Ishikawa (cell line): ENCODE results near the gene PA2G4.

Source experiments
- CEBPB ChIP-seq: IDR thresholded peaks from 2 replicates; pipeline ENCODE4 v1.6.1; 2012
- CREB1 ChIP-seq: IDR thresholded peaks from 2 replicates; pipeline ENCODE4 v1.6.1; 2012; ENCODE audit warnings: low read depth
- EGR1 ChIP-seq: IDR thresholded peaks from 2 replicates; pipeline ENCODE4 v1.6.1; 2012
- EP300 ChIP-seq: IDR thresholded peaks from 2 replicates; pipeline ENCODE4 v1.6.1; 2012; ENCODE audit warnings: borderline replicate concordance
- FOXM1 ChIP-seq: IDR thresholded peaks from 2 replicates; pipeline ENCODE4 v1.6.1; 2012; ENCODE audit warnings: low read depth, borderline replicate concordance
- MAX ChIP-seq: IDR thresholded peaks from 2 replicates; pipeline ENCODE4 v1.6.1; 2012
- NFIC ChIP-seq: IDR thresholded peaks from 2 replicates; pipeline ENCODE4 v1.6.1; 2012
- RAD21 ChIP-seq: IDR thresholded peaks from 2 replicates; pipeline ENCODE4 v1.6.1; 2012; ENCODE audit warnings: low read depth
- TAF1 ChIP-seq: IDR thresholded peaks from 2 replicates; pipeline ENCODE4 v1.6.1; 2012; ENCODE audit warnings: low read depth, mild to moderate bottlenecking
- TCF12 ChIP-seq: IDR thresholded peaks from 2 replicates; pipeline ENCODE4 v1.6.1; 2012; ENCODE audit warnings: low read depth
- TEAD4 ChIP-seq: IDR thresholded peaks from 2 replicates; pipeline ENCODE4 v1.6.1; 2012
- YY1 ChIP-seq: IDR thresholded peaks from 2 replicates; pipeline ENCODE4 v1.6.1; 2012; ENCODE audit warnings: low read depth
- ZBTB7A ChIP-seq: IDR thresholded peaks from 2 replicates; pipeline ENCODE4 v1.6.1; 2012; ENCODE audit warnings: low read depth
- TF ChIP-seq, protein P1 (sequence below): IDR thresholded peaks from 2 replicates; pipeline ENCODE4 v1.6.1; 2012
- TF ChIP-seq, protein P2 (sequence below): IDR thresholded peaks from 2 replicates; pipeline ENCODE4 v1.6.1; 2012; ENCODE audit warnings: low read depth, mild to moderate bottlenecking

PA2G4 gene

GRCh38 chr12:56137853-56138571 is 33.7 kb downstream of the PA2G4 start:
- TF ChIP-seq FOXM1 (no peak), EP300 (no peak)

- TF ChIP-seq FOXM1: no peak
- TF ChIP-seq NFIC: no peak
Observed at GRCh38 chr12:56141946-56142784, 37.8 kb downstream of the PA2G4 start.

- TF ChIP-seq NFIC (no peak), EGR1 (no peak), EP300 (no peak), TEAD4 (no peak), TCF12 (no peak), CREB1 (no peak), CEBPB (no peak), YY1 (no peak), MAX (no peak), ZBTB7A (no peak), TAF1 (no peak), RAD21 (no peak), FOXM1 (no peak)
- TF ChIP-seq, protein P1, sequence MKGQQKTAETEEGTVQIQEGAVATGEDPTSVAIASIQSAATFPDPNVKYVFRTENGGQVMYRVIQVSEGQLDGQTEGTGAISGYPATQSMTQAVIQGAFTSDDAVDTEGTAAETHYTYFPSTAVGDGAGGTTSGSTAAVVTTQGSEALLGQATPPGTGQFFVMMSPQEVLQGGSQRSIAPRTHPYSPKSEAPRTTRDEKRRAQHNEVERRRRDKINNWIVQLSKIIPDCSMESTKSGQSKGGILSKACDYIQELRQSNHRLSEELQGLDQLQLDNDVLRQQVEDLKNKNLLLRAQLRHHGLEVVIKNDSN: no peak
- TF ChIP-seq, protein P2, sequence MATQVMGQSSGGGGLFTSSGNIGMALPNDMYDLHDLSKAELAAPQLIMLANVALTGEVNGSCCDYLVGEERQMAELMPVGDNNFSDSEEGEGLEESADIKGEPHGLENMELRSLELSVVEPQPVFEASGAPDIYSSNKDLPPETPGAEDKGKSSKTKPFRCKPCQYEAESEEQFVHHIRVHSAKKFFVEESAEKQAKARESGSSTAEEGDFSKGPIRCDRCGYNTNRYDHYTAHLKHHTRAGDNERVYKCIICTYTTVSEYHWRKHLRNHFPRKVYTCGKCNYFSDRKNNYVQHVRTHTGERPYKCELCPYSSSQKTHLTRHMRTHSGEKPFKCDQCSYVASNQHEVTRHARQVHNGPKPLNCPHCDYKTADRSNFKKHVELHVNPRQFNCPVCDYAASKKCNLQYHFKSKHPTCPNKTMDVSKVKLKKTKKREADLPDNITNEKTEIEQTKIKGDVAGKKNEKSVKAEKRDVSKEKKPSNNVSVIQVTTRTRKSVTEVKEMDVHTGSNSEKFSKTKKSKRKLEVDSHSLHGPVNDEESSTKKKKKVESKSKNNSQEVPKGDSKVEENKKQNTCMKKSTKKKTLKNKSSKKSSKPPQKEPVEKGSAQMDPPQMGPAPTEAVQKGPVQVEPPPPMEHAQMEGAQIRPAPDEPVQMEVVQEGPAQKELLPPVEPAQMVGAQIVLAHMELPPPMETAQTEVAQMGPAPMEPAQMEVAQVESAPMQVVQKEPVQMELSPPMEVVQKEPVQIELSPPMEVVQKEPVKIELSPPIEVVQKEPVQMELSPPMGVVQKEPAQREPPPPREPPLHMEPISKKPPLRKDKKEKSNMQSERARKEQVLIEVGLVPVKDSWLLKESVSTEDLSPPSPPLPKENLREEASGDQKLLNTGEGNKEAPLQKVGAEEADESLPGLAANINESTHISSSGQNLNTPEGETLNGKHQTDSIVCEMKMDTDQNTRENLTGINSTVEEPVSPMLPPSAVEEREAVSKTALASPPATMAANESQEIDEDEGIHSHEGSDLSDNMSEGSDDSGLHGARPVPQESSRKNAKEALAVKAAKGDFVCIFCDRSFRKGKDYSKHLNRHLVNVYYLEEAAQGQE: no peak
Observed at GRCh38 chr12:56143217-56143616, 38.9 kb downstream of the PA2G4 start.

GRCh38 chr12:56143870-56144269 is 39.5 kb downstream of the PA2G4 start:
- TF ChIP-seq YY1: no peak
- TF ChIP-seq RAD21: no peak
- TF ChIP-seq FOXM1: no peak
- TF ChIP-seq CEBPB: no peak
- no peak for TF ChIP-seq ZBTB7A
- TF ChIP-seq TAF1: no peak
- TF ChIP-seq EP300: no peak
- no peak for TF ChIP-seq MAX
- TF ChIP-seq, protein P1: no peak
- TF ChIP-seq CREB1: no peak
- TF ChIP-seq NFIC: no peak
- TF ChIP-seq, protein P2: no peak

DNA sequence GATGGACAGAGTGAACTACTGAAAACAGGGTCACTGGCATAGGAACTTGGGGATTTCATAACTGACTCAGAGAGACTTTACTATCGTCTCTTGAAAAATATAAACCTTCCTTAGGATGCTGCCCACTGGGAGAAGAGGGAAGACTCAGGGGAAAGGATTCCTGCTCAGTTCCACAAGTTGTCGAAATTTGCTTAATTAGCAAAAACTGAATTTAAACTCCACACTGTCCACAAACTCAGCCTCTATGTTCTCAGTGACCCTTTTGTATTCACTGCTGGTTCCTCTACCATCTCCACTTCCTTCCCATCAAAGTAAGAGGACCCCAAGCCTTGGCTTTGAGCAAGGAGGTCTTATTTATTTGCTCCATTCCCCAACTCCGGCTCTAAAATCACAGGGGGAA is 40.9 kb downstream of the PA2G4 start:
- TF ChIP-seq ZBTB7A (no peak), RAD21 (no peak), EGR1 (no peak), YY1 (no peak), CEBPB (no peak), MAX (no peak), FOXM1 (no peak)
- TF ChIP-seq, protein P1: no peak
